Measurements from ENCODE around the gene PRKCQ.

DNA sequence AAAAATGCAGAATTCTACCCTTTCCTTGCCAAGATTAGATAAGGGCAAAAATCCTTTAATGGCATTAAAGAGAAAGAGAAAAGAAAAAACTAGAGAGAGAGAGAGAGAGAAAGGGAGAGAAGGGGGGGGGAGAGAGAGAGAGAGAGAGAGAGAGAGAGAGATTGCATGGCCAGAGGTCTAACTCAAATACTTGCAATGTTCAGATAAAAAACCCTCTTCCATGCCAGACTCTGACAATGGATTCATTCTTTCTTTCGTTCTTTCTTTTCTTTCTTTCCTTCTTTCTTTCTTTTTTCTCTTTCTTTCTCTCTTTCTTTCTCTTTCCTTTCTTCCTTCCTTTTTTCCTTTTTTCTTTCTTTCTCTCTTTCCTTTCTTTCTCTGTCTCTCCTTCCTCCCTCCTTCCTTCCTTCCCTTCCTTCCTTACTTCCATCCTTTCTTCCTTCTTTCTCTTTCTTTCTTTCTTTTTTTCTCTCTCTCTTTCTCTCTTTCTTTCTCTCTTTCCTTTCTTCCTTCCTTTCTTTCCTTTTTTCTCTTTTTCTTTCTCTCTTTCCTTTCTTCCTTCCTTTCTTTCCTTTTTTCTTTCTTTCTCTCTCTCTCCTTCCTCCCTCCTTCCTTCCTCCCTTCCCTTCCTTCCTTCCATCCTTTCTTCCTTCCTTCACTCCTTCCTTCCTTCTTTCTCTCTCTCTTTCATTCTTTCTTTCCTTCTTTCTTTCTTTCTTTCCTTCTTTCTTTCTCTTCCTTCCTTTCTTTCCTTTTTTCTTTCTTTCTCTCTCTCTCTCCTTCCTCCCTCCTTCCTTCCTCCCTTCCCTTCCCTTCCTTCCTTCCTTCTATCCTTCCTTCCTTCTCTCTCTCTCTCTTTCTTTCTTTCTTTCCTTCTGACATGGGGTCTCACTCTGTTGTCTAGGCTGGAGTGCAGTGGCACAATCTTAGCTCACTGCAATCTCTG lies 175.7 kb downstream of the PRKCQ start:
- TF ChIP-seq, protein P1, sequence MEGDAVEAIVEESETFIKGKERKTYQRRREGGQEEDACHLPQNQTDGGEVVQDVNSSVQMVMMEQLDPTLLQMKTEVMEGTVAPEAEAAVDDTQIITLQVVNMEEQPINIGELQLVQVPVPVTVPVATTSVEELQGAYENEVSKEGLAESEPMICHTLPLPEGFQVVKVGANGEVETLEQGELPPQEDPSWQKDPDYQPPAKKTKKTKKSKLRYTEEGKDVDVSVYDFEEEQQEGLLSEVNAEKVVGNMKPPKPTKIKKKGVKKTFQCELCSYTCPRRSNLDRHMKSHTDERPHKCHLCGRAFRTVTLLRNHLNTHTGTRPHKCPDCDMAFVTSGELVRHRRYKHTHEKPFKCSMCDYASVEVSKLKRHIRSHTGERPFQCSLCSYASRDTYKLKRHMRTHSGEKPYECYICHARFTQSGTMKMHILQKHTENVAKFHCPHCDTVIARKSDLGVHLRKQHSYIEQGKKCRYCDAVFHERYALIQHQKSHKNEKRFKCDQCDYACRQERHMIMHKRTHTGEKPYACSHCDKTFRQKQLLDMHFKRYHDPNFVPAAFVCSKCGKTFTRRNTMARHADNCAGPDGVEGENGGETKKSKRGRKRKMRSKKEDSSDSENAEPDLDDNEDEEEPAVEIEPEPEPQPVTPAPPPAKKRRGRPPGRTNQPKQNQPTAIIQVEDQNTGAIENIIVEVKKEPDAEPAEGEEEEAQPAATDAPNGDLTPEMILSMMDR (IDR thresholded peaks at IDR 0.05) = no peak
- TF ChIP-seq EP300 (IDR thresholded peaks at IDR 0.05) = no peak
- TF ChIP-seq POLR2A (IDR thresholded peaks at IDR 0.05) = no peak

Data from tibial nerve (tissue), 4 donors.